A549 treated with Hydrocortisone at 1 μM for 4 hours (cell line): ENCODE data around the gene NXPH1. TPM values are rescaled to one million over a fixed set of nuclear protein-coding genes. Genes with fewer than 3 reads are reported as not detected.

ENCODE experiments used
- total RNA-seq: library from RNA; stranded (reverse); fragments of 200-300 nt; extraction: Qiagen RNA extraction; gene quantifications from 5 replicates; pipeline ENCODE4 v1.2.3, GENCODE V29; 2022

The NXPH1 gene
- total RNA-seq, result not detected in 5 replicates

GRCh38 chr7:8433477-8434289, at the start of gene NXPH1:
Gene NXPH1 (plus strand): TSS chr7:8433609.

Other genes starting within 250 kb of the NXPH1 start
- gene ICA1, start 171.4 kb upstream of the NXPH1 start, total RNA-seq, result 1.2 to 1.7 TPM (median 1.5 TPM) in 5 replicates